ENCODE results near the gene ATM. TPM values are rescaled to one million over a fixed set of nuclear protein-coding genes. Genes with fewer than 3 reads are reported as not detected.

Gene ATM
- 10 to 100 TPM; 28.3 to 73.1 (median 34.1) TPM for total RNA-seq

GRCh38 chr11:108222574-108223347, at the start of gene ATM, which contains the start of gene NPAT:
Gene ATM, plus strand, starts transcription at chr11:108223067. Its CDS starts 4,558 bp downstream, at chr11:108227625.
Gene NPAT, minus strand, starts transcription at chr11:108222638. Its CDS starts 102 bp downstream, at chr11:108222536.
- H3K4me3 ChIP-seq = peak within 1 kb of the TSS; percentile 68 to 82 (median 77)
- H3K4me1 ChIP-seq = peaks cover 30 to 44% (median 42%) of the 10 kb centered on the region in 4 donors
- DNase-seq (ENCODE audit: extremely low spot score) = peak; percentile 100
- peak within 1 kb of the TSS; percentile 90 to 95 (median 94) for H3K27ac ChIP-seq (replicated peaks in 1 of 4)
- H3K36me3 ChIP-seq = peaks cover 0 to 3% (median under 1%) of the 10 kb centered on the region in 4 donors
- H3K27me3 ChIP-seq = no peaks in the 10 kb centered on the region
- under 1% methylated on average over 36 of the region's 70 CpGs for WGBS
- intact Hi-C loops (cut with DNase I) = loop anchor here (2.0 to 10.0 kb wide), 2 partner anchors 102 to 442 kb away; partner anchors contain the start of genes ACAT1 and DDX10
- H3K9me3 ChIP-seq = no peaks in the 10 kb centered on the region
- TF ChIP-seq EP300 (IDR thresholded peaks at IDR 0.05) (no peak), POLR2AphosphoS5 (IDR thresholded peaks at IDR 0.05) (peak; percentile 92 to 99), POLR2A (IDR thresholded peaks at IDR 0.05; ENCODE audit: low read depth) (peak; percentile 79)
- TF ChIP-seq, protein P1, sequence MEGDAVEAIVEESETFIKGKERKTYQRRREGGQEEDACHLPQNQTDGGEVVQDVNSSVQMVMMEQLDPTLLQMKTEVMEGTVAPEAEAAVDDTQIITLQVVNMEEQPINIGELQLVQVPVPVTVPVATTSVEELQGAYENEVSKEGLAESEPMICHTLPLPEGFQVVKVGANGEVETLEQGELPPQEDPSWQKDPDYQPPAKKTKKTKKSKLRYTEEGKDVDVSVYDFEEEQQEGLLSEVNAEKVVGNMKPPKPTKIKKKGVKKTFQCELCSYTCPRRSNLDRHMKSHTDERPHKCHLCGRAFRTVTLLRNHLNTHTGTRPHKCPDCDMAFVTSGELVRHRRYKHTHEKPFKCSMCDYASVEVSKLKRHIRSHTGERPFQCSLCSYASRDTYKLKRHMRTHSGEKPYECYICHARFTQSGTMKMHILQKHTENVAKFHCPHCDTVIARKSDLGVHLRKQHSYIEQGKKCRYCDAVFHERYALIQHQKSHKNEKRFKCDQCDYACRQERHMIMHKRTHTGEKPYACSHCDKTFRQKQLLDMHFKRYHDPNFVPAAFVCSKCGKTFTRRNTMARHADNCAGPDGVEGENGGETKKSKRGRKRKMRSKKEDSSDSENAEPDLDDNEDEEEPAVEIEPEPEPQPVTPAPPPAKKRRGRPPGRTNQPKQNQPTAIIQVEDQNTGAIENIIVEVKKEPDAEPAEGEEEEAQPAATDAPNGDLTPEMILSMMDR (IDR thresholded peaks at IDR 0.05) = peak; percentile 59 to 85 (median 59)

GRCh38 chr11:108177570-108177969, 45.3 kb upstream of the ATM start:
- no peak for DNase-seq (ENCODE audit: extremely low spot score)
- Histone ChIP-seq H3K9me3 (no peaks in the 10 kb centered on the region), H3K4me1 (no peaks in the 10 kb centered on the region), H3K27me3 (no peaks in the 10 kb centered on the region), H3K4me3 (no peak overlapping the region), H3K36me3 (peaks cover 31 to 95% (median 57%) of the 10 kb centered on the region in 4 donors), H3K27ac (replicated peaks in 1 of 4) (no peak overlapping the region)
- intact Hi-C loops (cut with DNase I) = no loop called here
- WGBS = 79% methylated on average over 5 of the region's 5 CpGs
- no peak for TF ChIP-seq POLR2A (IDR thresholded peaks at IDR 0.05; ENCODE audit: low read depth)
- no peak for TF ChIP-seq EP300 (IDR thresholded peaks at IDR 0.05)
- TF ChIP-seq POLR2AphosphoS5 (IDR thresholded peaks at IDR 0.05) = no peak
- TF ChIP-seq, protein P1 (IDR thresholded peaks at IDR 0.05) = no peak

DNA sequence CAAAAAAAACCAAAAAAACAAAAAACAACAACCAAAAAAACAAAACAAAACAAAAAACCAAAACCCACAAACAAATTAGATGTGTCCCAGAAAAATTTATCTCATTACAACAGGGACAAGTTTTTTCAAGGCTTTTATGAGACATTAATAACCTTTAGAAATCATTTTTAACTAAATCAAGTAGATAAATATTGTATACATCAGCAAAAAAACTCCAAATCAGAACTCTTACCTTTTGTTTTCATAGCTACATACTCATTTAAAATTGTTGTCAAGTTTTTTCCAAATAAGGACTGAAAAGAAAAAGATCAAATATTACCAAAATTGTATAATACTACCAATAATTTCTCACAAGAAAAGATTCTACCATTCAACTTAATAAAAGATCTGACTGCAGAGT, 29.1 kb upstream of the ATM start:
- no peak overlapping the region for H3K27ac ChIP-seq (replicated peaks in 1 of 4)
- no peaks in the 10 kb centered on the region for H3K9me3 ChIP-seq
- DNase-seq (ENCODE audit: extremely low spot score) = no peak
- no peak overlapping the region for H3K4me3 ChIP-seq
- TF ChIP-seq POLR2AphosphoS5 (IDR thresholded peaks at IDR 0.05) (no peak), POLR2A (IDR thresholded peaks at IDR 0.05; ENCODE audit: low read depth) (no peak), EP300 (IDR thresholded peaks at IDR 0.05) (no peak)
- TF ChIP-seq, protein P1 (IDR thresholded peaks at IDR 0.05) = no peak
- H3K4me1 ChIP-seq = no peaks in the 10 kb centered on the region
- H3K36me3 ChIP-seq = peaks cover 10 to 80% (median 51%) of the 10 kb centered on the region in 4 donors
- no peaks in the 10 kb centered on the region for H3K27me3 ChIP-seq
- intact Hi-C loops (cut with DNase I) = no loop called here

- Histone ChIP-seq H3K4me3 (no peak overlapping the region), H3K27ac (replicated peaks in 1 of 4) (no peak overlapping the region), H3K4me1 (peaks cover 0 to 5% (median 2%) of the 10 kb centered on the region in 4 donors), H3K36me3 (peaks cover 0 to 63% (median 38%) of the 10 kb centered on the region in 4 donors), H3K9me3 (no peaks in the 10 kb centered on the region), H3K27me3 (no peaks in the 10 kb centered on the region)
- 86% methylated on average over 3 of the region's 3 CpGs for WGBS
- DNase-seq (ENCODE audit: extremely low spot score) = no peak
- intact Hi-C loops (cut with DNase I) = no loop called here
- TF ChIP-seq POLR2AphosphoS5 (IDR thresholded peaks at IDR 0.05) = no peak
- no peak for TF ChIP-seq EP300 (IDR thresholded peaks at IDR 0.05)
These were observed 26.0 kb upstream of the ATM start for GRCh38 chr11:108196901-108197300.

GRCh38 chr11:108197351-108197750, 25.5 kb upstream of the ATM start:
- H3K9me3 ChIP-seq = no peaks in the 10 kb centered on the region
- intact Hi-C loops (cut with DNase I) = no loop called here
- H3K4me1 ChIP-seq = peaks cover 0 to 5% (median 2%) of the 10 kb centered on the region in 4 donors
- H3K27me3 ChIP-seq = no peaks in the 10 kb centered on the region
- H3K36me3 ChIP-seq = peaks cover 0 to 58% (median 36%) of the 10 kb centered on the region in 4 donors
- no peak for TF ChIP-seq POLR2A (IDR thresholded peaks at IDR 0.05; ENCODE audit: low read depth)
- no peak for TF ChIP-seq EP300 (IDR thresholded peaks at IDR 0.05)
- TF ChIP-seq POLR2AphosphoS5 (IDR thresholded peaks at IDR 0.05) = no peak
- TF ChIP-seq, protein P1 (IDR thresholded peaks at IDR 0.05) = no peak
- no peak overlapping the region for H3K4me3 ChIP-seq
- no peak overlapping the region for H3K27ac ChIP-seq (replicated peaks in 1 of 4)
- DNase-seq (ENCODE audit: extremely low spot score) = no peak
